ENCODE results near the gene AUP1. TPM values are rescaled to one million over a fixed set of nuclear protein-coding genes. Genes with fewer than 3 reads are reported as not detected.
"Not testable (repeated sequence)": the region's sequence is repeated elsewhere in the genome, so short reads cannot be mapped to it uniquely, and the experiment has no call there.

AUP1 gene
- total RNA-seq, 4 donors from 2014 or later, result 79.9 to 142 (median 105) TPM

DNA sequence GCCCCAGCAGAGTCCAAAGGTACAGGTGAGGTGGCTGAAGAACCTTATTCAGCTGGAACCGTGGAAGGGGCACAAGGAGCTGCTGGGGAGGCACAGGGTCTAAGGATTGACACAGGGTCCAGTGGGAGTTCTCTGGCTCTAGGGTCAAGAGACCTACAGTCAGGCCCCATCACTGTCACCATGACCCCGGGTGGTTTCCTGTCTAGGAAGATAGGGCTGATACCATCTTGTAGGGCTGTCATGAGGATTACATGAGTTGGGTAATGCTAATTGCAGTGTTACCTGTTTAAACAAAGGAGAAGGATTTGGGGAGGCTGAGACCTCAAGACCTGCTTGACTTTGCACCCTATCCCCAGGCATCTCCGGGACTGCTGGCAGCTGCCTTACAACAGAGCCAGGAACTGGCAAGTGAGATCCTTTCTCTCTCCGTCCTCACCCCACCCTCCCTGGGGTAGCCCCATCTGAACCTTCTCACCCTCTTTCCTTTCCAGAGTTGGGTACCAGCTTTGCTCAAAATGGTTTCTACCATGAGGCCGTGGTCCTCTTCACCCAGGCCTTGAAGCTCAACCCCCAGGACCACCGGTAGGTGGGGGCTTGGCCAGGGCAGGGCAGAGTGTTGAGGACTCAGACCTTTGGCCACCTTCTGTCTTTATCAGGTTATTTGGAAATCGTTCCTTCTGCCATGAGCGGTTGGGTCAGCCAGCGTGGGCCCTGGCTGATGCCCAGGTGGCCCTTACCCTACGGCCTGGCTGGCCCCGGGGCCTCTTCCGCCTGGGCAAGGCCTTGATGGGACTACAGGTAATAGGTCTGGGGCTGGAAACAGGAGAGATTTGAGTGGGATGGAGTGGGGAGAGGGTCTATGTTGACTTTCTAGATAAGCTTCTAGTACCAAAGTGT, 37.6 kb downstream of the AUP1 start:
- peaks cover 20 to 75% (median 21%) of the 10 kb centered on the region in 3 donors for H3K36me3 ChIP-seq

DNA sequence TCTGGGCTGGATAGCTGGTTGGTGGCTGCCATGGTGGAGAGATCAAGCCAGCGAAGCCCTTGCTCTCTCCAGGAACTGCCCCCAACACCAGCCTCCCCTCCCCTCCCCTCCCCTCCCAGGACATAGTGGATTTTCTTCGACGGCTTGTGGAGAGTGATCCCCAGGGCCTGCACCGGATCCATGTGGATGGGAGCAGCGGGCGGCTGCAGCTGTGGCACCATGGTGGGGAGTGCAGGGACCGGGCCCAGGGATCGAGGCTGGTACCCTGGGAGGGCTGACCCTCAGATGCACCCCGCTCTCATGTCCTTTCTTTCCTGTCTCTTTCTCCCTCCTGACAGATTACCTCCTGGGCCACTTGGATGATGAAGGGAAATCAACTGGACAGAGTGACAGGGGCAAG, 39.6 kb downstream of the AUP1 start:
- Histone ChIP-seq H3K4me1 (no peaks in the 10 kb centered on the region), H3K27ac (no peak overlapping the region), H3K4me3 (no peak overlapping the region), H3K36me3 (peaks cover 20 to 94% (median 21%) of the 10 kb centered on the region in 3 donors), H3K9me3 (no peaks in the 10 kb centered on the region), H3K27me3 (no peaks in the 10 kb centered on the region)
- TF ChIP-seq, protein P1, sequence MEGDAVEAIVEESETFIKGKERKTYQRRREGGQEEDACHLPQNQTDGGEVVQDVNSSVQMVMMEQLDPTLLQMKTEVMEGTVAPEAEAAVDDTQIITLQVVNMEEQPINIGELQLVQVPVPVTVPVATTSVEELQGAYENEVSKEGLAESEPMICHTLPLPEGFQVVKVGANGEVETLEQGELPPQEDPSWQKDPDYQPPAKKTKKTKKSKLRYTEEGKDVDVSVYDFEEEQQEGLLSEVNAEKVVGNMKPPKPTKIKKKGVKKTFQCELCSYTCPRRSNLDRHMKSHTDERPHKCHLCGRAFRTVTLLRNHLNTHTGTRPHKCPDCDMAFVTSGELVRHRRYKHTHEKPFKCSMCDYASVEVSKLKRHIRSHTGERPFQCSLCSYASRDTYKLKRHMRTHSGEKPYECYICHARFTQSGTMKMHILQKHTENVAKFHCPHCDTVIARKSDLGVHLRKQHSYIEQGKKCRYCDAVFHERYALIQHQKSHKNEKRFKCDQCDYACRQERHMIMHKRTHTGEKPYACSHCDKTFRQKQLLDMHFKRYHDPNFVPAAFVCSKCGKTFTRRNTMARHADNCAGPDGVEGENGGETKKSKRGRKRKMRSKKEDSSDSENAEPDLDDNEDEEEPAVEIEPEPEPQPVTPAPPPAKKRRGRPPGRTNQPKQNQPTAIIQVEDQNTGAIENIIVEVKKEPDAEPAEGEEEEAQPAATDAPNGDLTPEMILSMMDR (IDR thresholded peaks at IDR 0.05), result no peak
- no peak for TF ChIP-seq POLR2A (IDR thresholded peaks at IDR 0.05)
- 93% methylated on average over 4 to 6 of the region's 9 CpGs for WGBS, 2 donors
- intact Hi-C loops (cut with DNase I), result loop anchor here (10.0 kb wide), 1 partner anchor 95 kb away; no protein-coding TSS in a partner anchor
- no peak for DNase-seq

More for the DNA sequence above, 37.6 kb downstream of the AUP1 start:
- no peaks in the 10 kb centered on the region for H3K4me1 ChIP-seq
- H3K4me3 ChIP-seq, result no peak overlapping the region
- peaks cover 0 to 5% (median 0%) of the 10 kb centered on the region in 4 donors for H3K27me3 ChIP-seq
- intact Hi-C loops (cut with DNase I), result no loop called here
- no peak for TF ChIP-seq POLR2A (IDR thresholded peaks at IDR 0.05)
- TF ChIP-seq, protein P1 (IDR thresholded peaks at IDR 0.05), result no peak
- no peak overlapping the region for H3K27ac ChIP-seq
- WGBS, 2 donors, result 88 to 92% methylated on average over 5 to 8 of the region's 12 CpGs
- no peaks in the 10 kb centered on the region for H3K9me3 ChIP-seq
- no peak for DNase-seq

DNA sequence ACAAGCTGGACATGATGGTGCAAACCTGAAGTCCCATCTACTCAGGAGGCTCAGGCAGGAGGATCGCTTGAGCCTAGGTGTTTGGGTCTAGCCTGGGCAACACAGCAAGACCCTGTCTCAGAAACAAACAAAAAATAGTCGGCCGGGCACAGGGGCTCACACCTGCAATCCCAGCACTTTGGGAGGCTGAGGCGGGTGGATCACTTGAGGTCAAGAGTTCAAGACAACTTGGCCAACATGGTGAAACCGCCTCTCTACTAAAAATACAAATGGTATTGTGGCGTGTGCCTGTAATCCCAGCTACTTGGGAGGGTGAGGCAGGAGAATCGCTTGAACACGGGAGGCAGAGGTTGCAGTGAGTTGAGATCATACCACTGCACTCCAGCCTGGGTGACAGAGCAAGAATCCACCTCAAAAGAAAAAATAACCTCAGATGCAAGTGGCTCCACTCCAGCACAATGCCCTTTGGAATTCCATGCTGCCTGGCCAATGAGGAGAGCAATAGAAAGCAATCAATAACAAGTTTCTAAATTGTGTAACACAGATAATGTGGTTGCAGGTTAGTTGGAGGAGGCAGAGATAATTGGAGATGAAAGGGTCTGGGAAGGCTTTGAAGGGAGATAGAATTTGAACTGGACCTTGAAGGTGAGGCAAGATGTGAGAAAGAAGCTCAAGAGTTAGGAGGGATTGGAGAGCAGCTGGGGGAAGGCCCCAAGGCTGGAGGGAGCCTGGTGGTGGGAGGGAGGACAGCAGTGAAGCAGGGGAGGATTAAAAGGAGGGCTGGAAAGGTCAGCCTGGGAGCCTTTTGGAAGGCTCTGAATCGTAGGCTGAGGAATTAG, 40.6 kb downstream of the AUP1 start:
- Histone ChIP-seq H3K4me3 (no peak overlapping the region), H3K27ac (no peak overlapping the region), H3K27me3 (no peaks in the 10 kb centered on the region), H3K4me1 (peaks cover under 1 to 8% (median 2%) of the 10 kb centered on the region in 3 donors), H3K36me3 (peaks cover 20 to 87% (median 21%) of the 10 kb centered on the region in 3 donors), H3K9me3 (no peaks in the 10 kb centered on the region)
- no peak for DNase-seq
- intact Hi-C loops (cut with DNase I), result loop anchor here (10.0 kb wide), 1 partner anchor 96 kb away; no protein-coding TSS in a partner anchor
- TF ChIP-seq, protein P1 (IDR thresholded peaks at IDR 0.05), result no peak
- TF ChIP-seq POLR2A (IDR thresholded peaks at IDR 0.05), result no peak
- 81 to 86% methylated on average over 9 of the region's 9 CpGs for WGBS, 2 donors

DNA sequence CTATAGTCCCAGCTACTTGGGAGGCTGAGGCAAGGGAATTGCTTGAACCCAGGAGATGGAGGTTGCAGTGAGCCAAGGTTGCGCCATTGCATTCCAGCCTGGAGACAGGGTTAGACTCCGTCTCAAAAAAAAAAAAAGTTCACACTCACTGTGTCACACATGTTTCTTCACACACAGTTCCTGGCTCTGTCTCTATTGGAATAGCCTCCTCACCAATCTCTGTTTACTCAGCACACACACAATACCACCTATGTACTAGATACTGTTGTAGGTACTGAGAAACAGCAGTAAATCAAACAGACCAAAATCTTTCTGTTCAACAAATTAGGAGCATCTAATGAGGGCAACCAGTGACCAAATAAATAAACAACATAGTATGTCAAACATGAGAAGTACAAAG, 43.4 kb downstream of the AUP1 start:
- no peak for TF ChIP-seq POLR2A (IDR thresholded peaks at IDR 0.05)
- TF ChIP-seq, protein P1 (IDR thresholded peaks at IDR 0.05), result no peak
- intact Hi-C loops (cut with DNase I), result loop anchor here (10.0 kb wide), 1 partner anchor 99 kb away; no protein-coding TSS in a partner anchor
- WGBS, 2 donors, result 96 to 100% methylated on average over 1 to 2 of the region's 2 CpGs
- Histone ChIP-seq H3K27me3 (no peaks in the 10 kb centered on the region), H3K4me3 (no peak overlapping the region), H3K4me1 (peaks cover 17 to 26% (median 17%) of the 10 kb centered on the region in 3 donors), H3K36me3 (peaks cover 9 to 62% (median 9%) of the 10 kb centered on the region in 3 donors), H3K9me3 (no peaks in the 10 kb centered on the region), H3K27ac (no peak overlapping the region)
- no peak for DNase-seq

DNA sequence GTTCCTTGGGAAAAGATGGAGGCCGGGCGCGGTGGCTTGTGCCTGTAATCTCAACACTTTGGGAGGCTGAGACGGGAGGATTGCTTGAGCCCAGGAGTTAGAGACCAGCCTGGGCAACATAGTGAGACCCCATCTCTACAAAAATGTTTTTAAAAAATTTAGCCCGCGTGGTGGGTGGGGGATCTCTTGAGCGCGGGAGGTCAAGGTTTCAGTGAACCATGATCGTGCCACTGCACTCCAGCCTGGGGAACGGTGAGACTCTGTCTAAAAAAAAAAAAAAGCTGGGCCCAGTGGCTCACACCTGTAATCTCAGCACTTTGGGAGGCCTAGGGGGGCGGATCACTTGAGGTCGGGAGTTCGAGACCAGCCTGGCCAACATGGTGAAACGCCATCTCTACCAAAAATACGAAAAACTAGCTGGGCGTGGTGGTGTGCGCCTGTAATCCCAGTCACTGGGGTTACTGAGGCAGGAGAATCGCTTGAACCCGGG, 45.8 kb downstream of the AUP1 start:
- WGBS, 2 donors, result 81 to 86% methylated on average over 19 of the region's 19 CpGs
- H3K4me1 ChIP-seq, result peaks cover 21 to 48% (median 24%) of the 10 kb centered on the region in 3 donors
- intact Hi-C loops (cut with DNase I), result loop anchor here (5.0 to 10.0 kb wide), 2 partner anchors 44 to 101 kb away; partner anchors contain the start of genes AUP1, DQX1 and HTRA2
- H3K27ac ChIP-seq, result peak overlapping the region in 2 of 4 donors; percentile 88 to 93
- peak overlapping the region; percentile 68 to 96 (median 84) for H3K4me3 ChIP-seq
- peaks cover 0 to 62% (median 0%) of the 10 kb centered on the region in 3 donors for H3K36me3 ChIP-seq
- not testable (repeated sequence) for H3K9me3 ChIP-seq, DNase-seq, H3K27me3 ChIP-seq

Data from esophagus squamous epithelium (tissue), 5 donors.